ENCODE data around the gene C12orf56.

The C12orf56 gene

GRCh38 chr12:64252681-64253080, 137.9 kb downstream of the C12orf56 start:
- no peak for TF ChIP-seq TAF1 (IDR thresholded peaks at IDR 0.05; ENCODE audit: borderline replicate concordance, insufficient read depth, low read length)
- no peak for TF ChIP-seq REST (IDR thresholded peaks at IDR 0.05; ENCODE audit: insufficient read depth in 1 of 2, low read depth in 2 of 2, low read length in 2 of 2)
- no peak for TF ChIP-seq FOXP2 (optimal IDR thresholded peaks at IDR 0.05; ENCODE audit: borderline replicate concordance, extremely low read depth, extremely low read length, insufficient read depth)
- TF ChIP-seq SIN3A (IDR thresholded peaks at IDR 0.05; ENCODE audit: borderline replicate concordance, insufficient read depth, low read length): no peak
- no peak for TF ChIP-seq POLR2AphosphoS5 (IDR thresholded peaks at IDR 0.05; ENCODE audit: low read depth, low read length)

- TF ChIP-seq POLR2AphosphoS5 (IDR thresholded peaks at IDR 0.05; ENCODE audit: low read depth, low read length): no peak
- TF ChIP-seq TAF1 (IDR thresholded peaks at IDR 0.05; ENCODE audit: borderline replicate concordance, insufficient read depth, low read length): no peak
- no peak for TF ChIP-seq FOXP2 (optimal IDR thresholded peaks at IDR 0.05; ENCODE audit: borderline replicate concordance, extremely low read depth, extremely low read length, insufficient read depth)
- TF ChIP-seq SIN3A (IDR thresholded peaks at IDR 0.05; ENCODE audit: borderline replicate concordance, insufficient read depth, low read length): no peak
- TF ChIP-seq REST (IDR thresholded peaks at IDR 0.05; ENCODE audit: insufficient read depth in 1 of 2, low read depth in 2 of 2, low read length in 2 of 2): no peak
Measured at GRCh38 chr12:64243809-64244208, 146.7 kb downstream of the C12orf56 start.

- TF ChIP-seq TAF1 (IDR thresholded peaks at IDR 0.05; ENCODE audit: borderline replicate concordance, insufficient read depth, low read length) (no peak), SIN3A (IDR thresholded peaks at IDR 0.05; ENCODE audit: borderline replicate concordance, insufficient read depth, low read length) (no peak), POLR2AphosphoS5 (IDR thresholded peaks at IDR 0.05; ENCODE audit: low read depth, low read length) (no peak), FOXP2 (optimal IDR thresholded peaks at IDR 0.05; ENCODE audit: borderline replicate concordance, extremely low read depth, extremely low read length, insufficient read depth) (no peak), REST (IDR thresholded peaks at IDR 0.05; ENCODE audit: insufficient read depth in 1 of 2, low read depth in 2 of 2, low read length in 2 of 2) (no peak)
Measured at GRCh38 chr12:64240781-64241180, 149.8 kb downstream of the C12orf56 start.

- TF ChIP-seq REST (IDR thresholded peaks at IDR 0.05; ENCODE audit: insufficient read depth in 1 of 2, low read depth in 2 of 2, low read length in 2 of 2) (no peak), TAF1 (IDR thresholded peaks at IDR 0.05; ENCODE audit: borderline replicate concordance, insufficient read depth, low read length) (no peak), POLR2AphosphoS5 (IDR thresholded peaks at IDR 0.05; ENCODE audit: low read depth, low read length) (no peak), SIN3A (IDR thresholded peaks at IDR 0.05; ENCODE audit: borderline replicate concordance, insufficient read depth, low read length) (no peak), FOXP2 (optimal IDR thresholded peaks at IDR 0.05; ENCODE audit: borderline replicate concordance, extremely low read depth, extremely low read length, insufficient read depth) (no peak)
Measured at GRCh38 chr12:64237382-64237781, 153.2 kb downstream of the C12orf56 start.

- no peak for TF ChIP-seq POLR2AphosphoS5 (IDR thresholded peaks at IDR 0.05; ENCODE audit: low read depth, low read length)
Measured at GRCh38 chr12:64236549-64236948, 154.0 kb downstream of the C12orf56 start.

All from PFSK-1 (cell line).